ENCODE measurements around the gene GATA6.
"Not testable (repeated sequence)": the region's sequence is repeated elsewhere in the genome, so short reads cannot be mapped to it uniquely, and the experiment has no call there.

GATA6 gene

GRCh38 chr18:22219568-22220355 lies 50.4 kb downstream of the GATA6 start:
- no peak for DNase-seq (ENCODE audit: extremely low read depth, low read depth)
- TF ChIP-seq CTCF (IDR thresholded peaks at IDR 0.05; ENCODE audit: low read depth, low read length): peak; percentile 2

GRCh38 chr18:22220585-22220984 lies 51.2 kb downstream of the GATA6 start:
- not testable (repeated sequence) for DNase-seq (ENCODE audit: extremely low read depth, low read depth)

GRCh38 chr18:22221350-22221749 lies 52.0 kb downstream of the GATA6 start:
- no peak for DNase-seq (ENCODE audit: extremely low read depth, low read depth)
- TF ChIP-seq CTCF (IDR thresholded peaks at IDR 0.05; ENCODE audit: low read depth, low read length): no peak

GRCh38 chr18:22223254-22223964 lies 54.0 kb downstream of the GATA6 start:
- DNase-seq (ENCODE audit: extremely low read depth, low read depth): peak; percentile 20
- TF ChIP-seq CTCF (IDR thresholded peaks at IDR 0.05; ENCODE audit: low read depth, low read length): no peak

- no peak for DNase-seq (ENCODE audit: extremely low read depth, low read depth)
- no peak for TF ChIP-seq CTCF (IDR thresholded peaks at IDR 0.05; ENCODE audit: low read depth, low read length)
Measured at GRCh38 chr18:22223965-22224322, 54.6 kb downstream of the GATA6 start.

- no peak for DNase-seq (ENCODE audit: extremely low read depth, low read depth)
- TF ChIP-seq CTCF (IDR thresholded peaks at IDR 0.05; ENCODE audit: low read depth, low read length): no peak
Measured at GRCh38 chr18:22224339-22224738, 55.0 kb downstream of the GATA6 start.

- DNase-seq (ENCODE audit: extremely low read depth, low read depth): no peak
Measured at GRCh38 chr18:22226801-22227200, 57.4 kb downstream of the GATA6 start.

More at GRCh38 chr18:22226801-22227200, 57.4 kb downstream of the GATA6 start:
- TF ChIP-seq CTCF (IDR thresholded peaks at IDR 0.05; ENCODE audit: low read depth, low read length): no peak

Data from AG09319 (cell line).